ENCODE results near the gene TMEM108.

Gene TMEM108

DNA sequence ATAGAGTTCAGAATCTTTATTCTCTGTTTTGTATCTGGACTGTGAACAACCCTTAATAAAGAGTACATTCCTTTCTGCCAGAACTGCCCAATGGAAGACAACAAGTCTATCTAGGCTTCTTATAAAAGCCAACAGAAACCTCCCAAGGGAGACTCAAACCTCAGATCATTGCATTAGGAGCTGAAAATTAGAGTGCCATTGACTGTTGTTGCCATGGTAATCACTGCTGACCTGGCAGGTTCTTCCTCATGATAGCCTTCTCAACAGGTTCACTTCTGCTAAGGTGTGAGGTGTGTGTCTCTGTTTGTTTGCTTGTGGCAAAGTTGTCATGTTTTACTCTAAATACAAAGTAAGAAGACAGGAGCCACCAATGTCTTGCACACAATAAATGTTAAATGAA is 79.2 kb downstream of the TMEM108 start:
- DNase-seq (ENCODE audit: low read depth in 2 of 2), result no peak

DNA sequence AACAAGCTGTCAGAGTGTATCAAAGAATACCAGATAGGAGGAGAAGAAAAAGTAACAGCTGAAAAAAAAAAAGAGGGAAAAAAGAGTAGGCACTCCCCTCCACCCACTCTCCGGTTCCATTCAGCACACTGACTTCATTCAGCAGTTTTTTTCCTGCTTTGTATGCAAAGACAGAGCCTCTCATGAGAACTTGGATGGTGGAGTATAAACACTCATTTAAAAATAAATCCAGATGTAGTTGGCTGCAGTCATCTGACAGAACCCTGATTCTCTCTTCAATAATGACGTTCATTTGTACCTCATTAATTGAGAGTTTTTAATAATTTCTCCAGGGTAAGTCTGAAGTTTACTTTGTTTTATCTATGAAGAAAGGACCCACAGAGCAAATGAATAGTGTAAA is 81.0 kb downstream of the TMEM108 start:
- DNase-seq (ENCODE audit: low read depth in 2 of 2), result no peak

DNA sequence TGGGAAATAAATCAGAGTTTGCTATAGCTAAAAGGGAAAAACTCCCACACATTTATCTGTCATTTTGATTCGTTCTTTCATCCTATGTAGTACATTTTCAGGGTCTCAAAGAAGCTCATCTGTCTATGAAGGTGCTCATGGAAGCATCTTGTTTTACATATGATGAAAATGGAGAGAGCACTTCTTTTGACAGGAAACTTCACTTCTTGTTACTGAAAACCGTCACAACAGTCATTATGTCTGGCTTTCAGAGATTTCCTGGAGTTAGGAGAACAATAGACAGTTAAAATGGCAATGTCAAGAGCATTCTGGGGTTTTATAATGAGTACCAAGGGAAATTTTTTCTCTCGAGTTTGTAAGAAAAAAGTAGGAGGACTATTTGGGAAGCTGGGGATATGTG is 83.3 kb downstream of the TMEM108 start:
- DNase-seq (ENCODE audit: low read depth in 2 of 2), result no peak

DNA sequence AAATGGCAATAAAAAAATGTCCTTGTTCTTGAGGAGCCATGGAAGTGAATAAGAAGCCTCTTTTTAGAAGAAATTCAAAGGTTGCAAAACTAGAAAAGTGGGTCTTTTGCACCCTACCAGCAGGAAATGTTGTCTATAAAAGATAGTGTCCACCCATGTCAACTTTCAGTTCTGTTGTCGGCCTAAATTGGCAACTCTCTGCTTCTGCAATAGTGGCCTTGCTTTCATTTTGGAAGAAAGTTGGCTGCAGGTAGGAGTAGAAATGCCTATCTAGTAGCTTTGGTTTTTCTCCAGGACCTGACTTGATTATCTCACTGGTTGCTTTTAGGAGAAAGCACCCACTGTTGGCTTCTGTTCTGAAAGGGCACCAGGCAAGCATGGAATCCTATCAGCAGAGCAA is 85.4 kb downstream of the TMEM108 start:
- no peak for DNase-seq (ENCODE audit: low read depth in 2 of 2)

DNA sequence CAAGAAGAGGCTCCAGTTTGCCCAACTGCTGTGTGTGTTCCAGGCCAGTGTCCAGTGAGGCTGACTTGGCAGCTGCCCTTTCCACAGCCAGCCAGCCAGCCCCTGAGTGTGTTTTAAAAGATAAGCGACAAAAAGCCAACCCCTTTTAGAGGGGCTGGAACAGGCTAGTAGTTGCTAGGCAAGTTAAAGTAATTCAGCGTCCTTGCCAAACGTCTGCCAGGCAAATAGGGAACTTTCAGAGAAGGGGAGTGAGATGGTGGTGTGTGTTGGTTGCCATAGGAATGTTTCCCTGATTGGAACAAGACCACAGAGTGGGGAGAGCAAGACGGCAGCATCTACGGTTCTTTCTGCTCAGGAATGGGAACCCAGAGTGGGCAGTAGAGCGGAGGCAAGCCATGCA is 86.3 kb downstream of the TMEM108 start:
- DNase-seq (ENCODE audit: low read depth in 2 of 2), result no peak

DNA sequence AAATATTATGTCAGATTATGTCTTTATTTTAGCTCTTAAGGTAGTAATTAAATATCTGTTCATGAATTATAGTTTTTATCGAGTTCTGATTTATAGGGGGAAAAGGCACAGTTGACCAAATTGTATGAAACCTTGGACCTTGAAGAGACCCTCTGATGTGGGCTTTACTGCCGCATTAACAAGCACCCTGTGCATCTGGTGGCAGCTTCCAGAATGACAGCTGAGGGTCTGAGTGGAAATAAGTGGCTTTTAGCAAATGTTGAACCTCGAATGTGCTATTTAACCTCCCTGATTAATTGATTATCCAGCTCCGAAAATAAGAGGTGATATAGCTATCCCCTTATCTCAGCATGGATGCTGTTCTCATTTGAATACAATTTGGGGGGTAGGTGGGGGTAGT is 87.0 kb downstream of the TMEM108 start:
- DNase-seq (ENCODE audit: low read depth in 2 of 2), result no peak

DNA sequence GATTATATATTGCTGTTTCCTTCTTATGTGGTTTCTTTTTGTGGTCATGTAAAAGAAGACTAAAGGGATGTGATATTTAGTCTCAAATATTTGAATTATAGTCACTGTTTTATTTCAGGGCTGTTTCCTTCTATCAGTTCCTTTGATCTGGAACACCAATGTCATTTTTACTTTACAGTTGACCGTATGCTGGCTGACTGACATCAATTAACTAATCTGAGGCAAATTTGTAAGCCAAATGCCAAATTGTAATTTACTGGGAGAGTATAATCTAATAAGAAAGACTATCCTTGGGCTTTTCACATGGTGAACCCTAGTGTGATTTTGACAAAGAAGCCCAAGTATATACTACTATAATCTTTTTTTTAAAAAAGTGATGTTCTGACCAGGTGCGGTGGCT is 87.6 kb downstream of the TMEM108 start:
- no peak for DNase-seq (ENCODE audit: low read depth in 2 of 2)

DNA sequence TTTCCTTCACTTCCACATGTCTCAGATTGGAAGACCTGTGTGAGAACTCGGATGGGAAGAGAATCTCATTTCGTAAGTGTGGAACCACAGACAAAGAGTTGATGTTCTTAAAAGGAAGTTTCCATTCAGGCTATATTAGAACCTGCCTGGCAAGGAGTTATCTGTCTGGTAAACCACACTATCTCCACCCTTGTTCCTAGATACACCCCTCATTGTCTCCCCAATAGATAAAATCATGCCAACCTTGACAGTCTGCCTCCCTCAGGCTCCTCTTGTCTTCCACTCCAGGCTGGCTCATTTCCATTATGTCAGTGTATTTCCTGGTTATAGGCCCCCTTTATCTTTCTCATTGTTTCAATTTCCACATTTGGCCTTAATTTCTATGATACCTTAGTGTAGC is 89.2 kb downstream of the TMEM108 start:
- no peak for DNase-seq (ENCODE audit: low read depth in 2 of 2)

DNA sequence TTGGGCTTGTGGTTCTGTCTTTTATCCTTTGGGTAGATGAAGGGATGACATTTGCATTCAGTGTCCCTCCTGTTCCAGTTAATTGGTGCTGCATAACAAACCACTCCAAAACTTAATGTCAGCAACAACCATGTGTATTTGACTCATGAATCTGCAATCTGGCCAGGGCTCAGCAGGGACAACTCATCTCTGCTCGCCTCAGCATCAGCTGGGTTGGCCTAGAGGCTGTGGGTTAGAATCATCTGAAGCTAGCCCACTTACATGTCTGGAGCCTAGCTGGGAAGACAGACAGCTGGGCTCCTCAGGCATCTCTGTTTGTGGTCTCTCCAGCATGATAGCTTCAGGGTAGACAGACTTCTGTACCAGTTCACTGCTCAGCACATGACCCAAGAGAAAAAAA is 92.0 kb downstream of the TMEM108 start:
- no peak for DNase-seq (ENCODE audit: low read depth in 2 of 2)

DNA sequence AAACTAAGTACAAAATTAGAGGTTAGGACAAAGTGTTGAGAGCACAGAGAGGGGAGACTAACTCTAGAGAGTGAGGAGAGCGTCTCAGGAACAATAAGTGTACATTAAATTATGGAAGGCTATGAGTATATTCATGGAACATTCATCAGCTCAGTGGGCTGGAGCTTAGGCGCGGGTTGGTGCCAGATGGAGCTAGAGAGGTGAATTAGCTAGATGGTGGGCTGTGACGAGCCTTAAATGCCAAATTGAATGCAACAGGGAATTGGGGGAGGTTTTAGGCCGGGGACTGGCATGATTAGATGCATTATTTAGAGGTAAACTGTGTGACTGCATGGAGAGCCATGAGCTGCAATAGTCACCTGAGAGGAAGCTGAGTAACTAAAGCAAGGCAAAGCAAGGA is 97.1 kb downstream of the TMEM108 start:
- DNase-seq (ENCODE audit: low read depth in 2 of 2), result no peak

DNA sequence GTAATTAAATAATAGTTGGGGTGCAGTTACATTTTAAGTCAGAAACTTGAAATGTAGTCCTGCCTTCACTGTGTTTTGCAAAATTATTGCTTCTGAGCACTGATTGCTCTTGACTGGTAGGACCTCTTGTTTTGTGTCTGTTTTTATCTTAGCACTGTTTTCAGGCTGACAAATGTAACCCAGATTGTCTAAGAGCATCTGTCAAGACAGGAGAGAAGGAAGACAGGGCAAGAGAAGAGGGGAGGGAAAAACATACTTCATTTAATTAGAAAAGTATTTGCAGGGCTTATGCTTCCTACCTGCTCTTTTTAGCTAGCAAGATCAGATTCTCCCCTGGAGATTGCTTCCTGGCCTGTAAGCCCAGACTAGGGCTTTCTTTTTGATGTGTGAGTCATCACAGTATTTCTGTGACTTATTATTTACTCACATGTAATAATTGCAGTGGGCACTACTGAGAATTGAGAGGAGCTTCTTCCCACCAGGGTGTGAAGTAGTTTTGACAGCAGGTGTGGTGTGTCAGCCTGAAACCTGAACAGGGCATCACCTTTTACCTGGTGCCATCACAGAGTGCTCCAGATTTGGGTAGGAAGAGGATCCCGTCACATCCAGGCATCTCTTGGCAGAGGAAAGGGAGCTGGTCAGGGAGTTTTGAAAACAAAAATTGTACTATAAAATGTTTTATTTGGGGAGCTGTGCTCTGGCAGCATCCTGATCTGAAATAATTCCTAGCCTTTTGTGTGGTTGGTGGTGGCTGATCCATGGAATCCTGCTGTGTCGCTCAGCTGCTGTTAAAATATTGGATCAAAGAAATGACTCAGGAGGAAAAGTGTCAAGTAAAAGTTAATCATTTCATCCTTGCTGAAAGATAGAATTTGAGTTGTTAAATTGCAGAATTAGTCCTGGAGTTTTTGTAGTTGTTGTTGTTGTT is 98.2 kb downstream of the TMEM108 start:
- DNase-seq (ENCODE audit: low read depth in 2 of 2), result no peak

DNA sequence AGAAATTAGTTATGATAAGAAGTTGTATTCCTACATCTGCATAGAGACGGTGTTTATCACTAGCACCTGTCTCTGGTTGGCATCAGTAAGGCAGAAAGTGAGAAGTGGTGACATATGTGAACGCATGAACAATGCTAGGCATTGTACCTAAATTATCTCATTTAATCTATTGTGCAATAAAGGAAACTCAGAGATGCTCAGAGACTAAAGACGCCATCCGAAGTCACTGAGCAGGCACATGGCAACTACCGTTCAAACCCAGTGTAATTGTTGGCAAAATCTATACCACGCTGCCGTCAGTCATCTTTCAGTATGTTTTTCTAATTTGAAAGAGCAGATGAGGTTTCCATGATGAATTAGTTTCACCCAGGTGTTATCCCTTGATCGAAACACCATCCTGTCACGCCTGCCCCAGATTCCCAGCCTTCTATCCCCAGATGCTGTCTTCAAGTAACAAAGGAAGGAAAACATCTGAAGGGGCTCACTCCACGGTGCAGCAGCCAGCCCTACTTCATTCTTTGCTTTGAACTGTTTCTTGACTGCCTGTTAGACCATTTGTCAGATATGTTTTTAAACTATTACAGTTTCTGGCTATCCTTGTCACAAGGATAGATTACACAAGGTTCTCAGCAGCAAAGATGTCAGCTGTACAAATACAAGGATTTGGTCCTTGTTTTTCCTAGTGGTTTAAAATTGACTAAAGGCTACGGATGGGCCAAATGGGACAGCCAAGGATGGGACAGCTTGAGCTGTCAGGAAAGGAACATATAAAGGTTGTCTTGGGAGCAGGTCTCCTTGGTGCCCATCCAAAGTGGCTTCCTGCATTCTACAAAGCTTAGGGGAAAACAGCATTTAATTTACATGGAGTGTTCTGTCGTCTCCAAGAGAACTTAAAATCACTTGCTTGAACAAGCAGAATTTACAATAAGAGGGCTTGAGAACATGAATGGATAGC is 99.1 kb downstream of the TMEM108 start:
- DNase-seq (ENCODE audit: low read depth in 2 of 2), result no peak

DNA sequence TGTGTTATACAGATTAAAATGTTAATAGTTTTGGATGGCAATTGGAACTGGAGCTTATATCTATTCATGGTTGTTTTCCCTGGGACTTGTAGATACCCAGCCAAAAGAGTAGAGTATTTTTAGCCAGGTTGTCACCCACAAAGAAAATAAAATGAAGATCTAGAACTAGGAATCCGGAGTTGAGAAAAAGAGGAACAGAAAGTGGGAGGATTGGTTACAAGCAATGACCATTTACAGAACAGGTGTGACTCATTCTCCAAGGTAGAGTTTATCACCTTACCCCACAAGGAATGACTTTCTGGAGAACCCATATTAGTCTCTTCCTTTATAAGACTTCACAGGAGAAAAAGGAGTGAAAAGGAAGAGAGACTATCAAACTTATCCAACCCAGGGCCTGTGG is 99.8 kb downstream of the TMEM108 start:
- DNase-seq (ENCODE audit: low read depth in 2 of 2), result no peak

DNA sequence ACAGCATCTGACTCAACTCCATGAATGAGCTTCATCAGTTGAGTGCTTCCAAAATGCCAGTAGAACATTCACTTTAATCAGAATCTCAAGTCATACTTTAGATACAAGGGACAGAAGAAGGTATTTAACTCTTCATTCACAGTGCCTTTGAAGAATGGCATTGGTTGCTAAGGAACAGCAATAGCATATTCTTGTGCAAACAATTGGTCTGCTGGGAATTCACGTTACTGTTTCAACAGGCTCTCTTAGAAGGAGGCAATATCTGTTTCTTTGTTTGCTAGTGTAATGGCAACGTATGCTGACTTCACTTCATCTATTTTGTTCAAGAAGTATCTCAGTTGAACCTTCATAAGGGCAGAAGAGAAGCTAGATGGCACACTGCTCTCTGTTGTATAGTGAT is 113.9 kb downstream of the TMEM108 start:
- no peak for DNase-seq (ENCODE audit: low read depth in 2 of 2)

DNA sequence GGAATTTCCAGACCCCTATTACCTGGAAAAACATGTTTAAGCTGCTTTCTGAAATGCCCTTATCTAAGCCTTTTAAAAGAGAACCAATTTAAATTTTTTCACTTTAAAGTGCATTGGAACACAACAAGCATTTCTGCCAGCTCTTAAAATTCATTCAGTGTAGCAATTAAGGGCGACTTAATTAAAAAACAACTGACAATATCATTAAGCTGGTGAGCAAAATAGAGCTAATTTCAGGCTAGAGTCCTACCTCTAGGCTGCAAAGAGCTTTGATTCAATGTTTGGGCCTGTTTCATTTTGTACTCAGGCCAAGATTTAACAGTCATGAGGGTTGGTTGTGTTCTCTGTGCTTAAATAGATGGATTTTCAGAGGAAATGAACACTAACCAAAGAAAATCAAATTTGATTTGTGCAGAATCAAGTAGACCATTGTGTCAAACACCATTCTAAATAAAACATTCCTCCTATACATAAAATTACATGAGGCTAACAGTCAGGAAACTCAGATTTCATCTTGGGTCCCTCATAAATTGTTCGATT is 114.6 kb downstream of the TMEM108 start:
- no peak for DNase-seq (ENCODE audit: low read depth in 2 of 2)

DNA sequence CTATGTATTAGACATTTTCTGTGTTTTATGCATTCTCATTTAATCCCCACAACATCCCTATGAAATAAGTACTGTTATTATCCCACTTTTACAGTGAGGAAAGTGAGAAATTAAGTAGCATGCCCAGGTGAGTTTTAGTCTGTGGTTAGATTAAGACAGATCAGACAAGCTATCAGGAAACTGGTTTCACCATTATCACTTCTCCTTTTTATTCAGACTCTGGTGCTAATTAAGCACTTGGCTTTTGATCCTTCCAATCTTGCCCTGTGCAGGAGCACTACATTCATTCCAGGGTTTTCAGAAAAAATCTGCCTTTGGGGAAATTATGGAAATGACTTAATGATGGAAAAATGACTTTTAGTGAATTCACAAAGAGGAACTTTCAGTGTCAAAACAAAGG is 115.2 kb downstream of the TMEM108 start:
- DNase-seq (ENCODE audit: low read depth in 2 of 2), result no peak

DNA sequence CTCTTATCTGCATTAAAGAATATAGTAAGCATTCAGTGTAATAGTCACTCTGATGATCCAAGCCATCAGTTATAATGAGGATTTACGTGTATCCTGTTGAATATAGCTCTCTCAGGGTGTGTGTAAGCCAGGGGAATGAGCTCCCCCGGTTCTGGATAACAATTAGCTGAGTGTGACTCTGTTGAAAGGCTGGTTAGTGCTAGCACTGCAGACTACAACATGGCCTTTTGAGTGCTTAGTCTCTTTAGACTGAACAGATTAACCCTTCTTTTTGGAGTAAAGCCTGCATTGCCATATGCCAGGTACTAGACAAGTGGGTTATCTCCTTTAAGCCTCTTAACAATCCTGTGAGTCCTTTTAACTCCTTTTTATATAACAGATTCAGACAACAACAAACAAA is 119.5 kb downstream of the TMEM108 start:
- no peak for DNase-seq (ENCODE audit: low read depth in 2 of 2)

DNA sequence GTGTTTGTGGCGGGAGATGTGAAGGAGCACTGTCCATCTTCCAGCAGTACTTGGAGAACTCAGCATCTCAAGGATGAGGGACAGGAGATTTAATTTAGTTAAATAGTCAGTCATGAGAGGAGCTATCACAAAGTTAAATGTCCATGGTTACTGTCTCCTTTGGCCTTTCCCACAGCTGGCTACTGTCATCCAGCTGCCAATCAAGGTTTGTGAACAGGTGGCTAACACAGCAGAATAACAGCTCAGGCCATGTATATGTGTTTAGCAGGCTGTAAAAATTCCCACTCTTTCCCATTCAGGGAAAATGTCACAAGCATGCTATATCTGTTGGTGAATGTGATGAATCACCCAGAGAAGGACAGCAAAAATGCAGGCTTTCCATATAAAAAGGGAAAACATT is 120.5 kb downstream of the TMEM108 start:
- no peak for DNase-seq (ENCODE audit: low read depth in 2 of 2)

DNA sequence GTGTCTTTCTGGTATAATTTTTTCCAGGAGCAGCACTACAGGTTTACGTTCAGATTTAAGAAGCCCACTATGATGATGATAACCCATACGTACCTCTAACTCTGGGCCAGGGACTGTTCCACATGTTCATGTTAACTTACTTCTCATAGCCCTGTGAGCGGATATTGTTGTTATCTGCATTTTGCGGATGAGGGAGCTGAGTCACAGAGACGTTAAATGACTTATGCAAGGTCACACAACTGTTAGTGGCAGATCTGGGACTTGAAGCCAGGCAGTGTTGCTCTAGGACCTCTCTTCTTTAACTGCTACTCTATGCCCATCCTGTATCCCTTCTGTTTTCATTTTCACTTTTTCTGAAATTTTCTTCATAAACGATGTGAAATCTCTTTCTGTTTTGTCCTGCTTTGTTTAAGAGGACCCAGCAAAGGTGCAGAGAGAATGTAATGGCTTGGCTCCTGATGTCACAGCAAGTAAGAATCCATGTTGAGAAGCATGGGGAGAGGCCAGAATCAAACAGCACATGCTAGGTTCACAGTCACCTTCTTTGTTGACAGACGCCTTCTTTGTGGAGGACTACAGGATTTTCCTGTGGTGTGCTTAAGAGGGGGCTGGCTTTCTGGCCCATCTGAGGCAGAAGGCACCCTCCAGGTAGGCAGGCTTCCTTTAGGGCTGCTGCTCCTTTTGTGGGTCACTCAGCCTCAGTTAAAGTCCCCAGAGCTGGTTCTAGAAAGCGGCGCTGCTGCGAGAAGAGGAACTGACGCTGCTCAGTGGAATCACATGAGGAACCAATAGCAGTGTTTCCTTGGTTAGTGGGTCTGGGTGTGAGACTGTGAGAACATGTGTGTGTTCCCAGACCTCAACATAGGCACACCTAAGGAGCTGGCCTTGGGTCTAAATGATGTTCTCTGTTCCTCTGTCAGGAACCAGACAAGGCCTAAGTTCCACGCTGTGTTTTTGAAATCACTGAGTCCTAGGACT is 121.6 kb downstream of the TMEM108 start:
- DNase-seq (ENCODE audit: low read depth in 2 of 2), result no peak

DNA sequence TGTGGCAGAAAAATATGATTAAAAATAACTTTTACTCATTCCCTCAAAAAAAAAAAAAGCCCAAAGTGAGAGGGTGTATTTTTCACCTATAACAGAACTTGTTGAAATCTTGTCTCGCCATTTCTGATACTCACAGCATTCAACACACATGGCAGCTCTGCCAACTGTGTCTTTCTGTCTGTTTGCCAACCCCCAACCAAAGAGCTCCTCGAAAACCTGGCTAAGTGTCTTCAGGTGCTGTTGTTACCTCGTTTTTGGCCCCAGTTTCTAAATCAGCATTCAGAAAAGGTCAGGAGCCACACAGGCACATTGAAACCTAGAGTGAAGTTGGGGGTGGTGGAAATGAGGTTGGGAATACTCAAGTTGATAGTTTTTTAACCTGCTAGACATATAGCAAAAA is 123.5 kb downstream of the TMEM108 start:
- no peak for DNase-seq (ENCODE audit: low read depth in 2 of 2)

DNA sequence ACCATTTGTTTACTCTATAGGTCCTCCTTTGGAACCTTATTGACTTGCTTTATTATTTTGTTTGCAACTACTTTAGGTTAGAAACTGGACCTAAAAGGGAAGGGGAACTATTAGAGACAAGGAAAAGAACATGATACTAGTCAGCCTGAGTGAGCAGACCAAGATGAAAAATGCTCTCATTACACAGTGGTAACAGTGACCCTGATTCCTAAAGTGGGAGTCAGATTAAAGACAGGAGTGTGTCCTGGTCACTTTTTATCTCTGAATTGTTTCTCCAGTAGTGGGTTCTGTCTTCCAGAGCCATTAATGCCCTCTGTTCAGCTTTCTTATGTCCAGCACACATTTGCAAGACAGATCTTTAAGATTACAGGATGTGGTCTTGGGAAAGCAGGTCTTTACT is 124.1 kb downstream of the TMEM108 start:
- DNase-seq (ENCODE audit: low read depth in 2 of 2), result no peak
